Activated CD4-positive, alpha-beta T cell treated with anti-CD3 and anti-CD28 coated beads, Interleukin-10, Interleukin-2, amounts not matched to agents 100 ng/mL and 50 ng/mL, durations not matched to agents 16 hours and 8 hours (primary cell): ENCODE measurements around the gene PPFIA2.

Source experiments
- DNase-seq: peaks from one replicate; pipeline ENCODE4 v3.0.0-alpha.2; 2020

The PPFIA2 gene

DNA sequence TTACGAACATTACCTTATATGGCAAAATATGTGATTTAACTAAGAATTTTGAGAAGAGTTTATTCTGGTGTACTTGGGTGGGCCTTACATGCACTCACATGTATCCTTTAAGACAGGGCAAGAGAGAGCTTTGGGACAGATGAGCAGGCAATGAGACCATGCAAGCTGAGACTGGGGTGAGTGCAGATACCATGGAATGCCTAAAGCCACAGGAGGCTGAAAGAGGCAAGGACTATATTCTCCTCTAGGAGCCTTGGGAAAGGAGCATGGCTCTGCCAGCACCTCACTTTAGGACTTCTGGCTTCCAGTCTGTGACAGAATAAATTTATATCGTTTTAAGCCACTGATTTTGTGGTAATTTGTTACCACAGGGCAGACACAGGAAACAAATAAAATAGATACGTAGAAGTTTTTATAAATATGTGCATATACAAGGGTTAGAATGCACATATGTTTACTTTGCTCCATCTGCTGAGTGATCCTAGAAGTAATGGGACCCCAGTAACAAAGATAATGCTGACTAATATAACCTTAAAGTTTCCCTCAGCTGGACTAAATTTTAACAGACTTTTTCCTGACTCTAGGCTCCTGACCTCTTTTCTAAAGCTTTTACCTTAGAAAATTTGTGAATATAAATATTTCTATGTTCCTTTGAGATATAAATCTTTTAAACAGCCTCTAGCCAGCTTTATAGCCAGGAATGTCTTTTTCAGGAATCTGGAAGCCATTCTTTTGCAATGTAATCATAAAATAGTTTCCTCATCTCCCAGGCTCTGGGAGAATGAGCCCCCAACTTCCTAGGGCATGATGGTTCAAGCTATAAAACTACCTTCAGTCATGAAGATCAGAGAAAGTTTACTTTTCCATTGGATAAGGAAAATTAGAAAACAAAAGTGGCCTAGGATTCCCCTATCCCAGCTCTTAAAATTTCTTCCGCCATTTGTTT lies 216.8 kb downstream of the PPFIA2 start:
- DNase-seq = no peak

- no peak for DNase-seq
Measured at GRCh38 chr12:81541121-81541520, 218.0 kb downstream of the PPFIA2 start.

DNA sequence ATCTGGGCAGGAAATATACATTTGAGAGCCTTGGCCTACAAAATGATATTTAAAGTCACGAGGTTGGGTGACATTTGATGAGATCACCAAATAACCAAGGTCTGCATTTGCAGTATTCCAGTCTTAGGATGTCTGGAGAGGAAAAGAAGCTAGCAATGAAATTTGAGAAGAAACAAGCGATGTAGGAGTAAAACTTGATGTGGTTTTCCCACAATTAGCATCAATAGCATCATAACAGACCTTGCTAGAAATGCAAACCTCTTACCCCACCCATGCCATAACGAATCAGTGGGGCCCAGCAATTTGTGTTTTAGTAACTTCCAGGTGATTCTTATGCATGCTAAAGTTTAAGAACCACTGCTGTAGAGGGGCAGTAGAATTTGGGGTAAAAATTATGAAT lies 219.9 kb downstream of the PPFIA2 start:
- DNase-seq = no peak

- DNase-seq = no peak
Measured at GRCh38 chr12:81533054-81533453, 226.1 kb downstream of the PPFIA2 start.

GRCh38 chr12:81530352-81530751 lies 228.8 kb downstream of the PPFIA2 start:
- DNase-seq = no peak

- DNase-seq = no peak
Measured at GRCh38 chr12:81520064-81520945, 238.8 kb downstream of the PPFIA2 start.

DNA sequence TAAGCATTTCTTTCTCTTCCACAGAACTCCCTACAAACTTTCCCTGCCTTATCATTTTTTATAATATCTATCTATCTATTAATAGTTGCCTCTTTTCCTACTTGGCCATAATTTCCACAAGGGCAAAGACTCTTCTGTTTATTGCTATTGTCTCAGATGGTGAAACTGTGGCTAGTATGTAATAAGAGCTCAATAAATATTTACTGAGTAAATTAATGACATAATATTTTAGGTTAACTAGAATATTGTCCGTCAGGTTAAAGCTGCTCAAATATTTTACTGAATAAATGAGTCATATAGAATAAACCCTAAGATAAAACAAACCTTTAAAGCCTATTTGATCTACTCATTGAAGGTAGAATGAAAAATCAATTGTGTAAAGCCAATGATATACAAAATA lies 240.5 kb downstream of the PPFIA2 start:
- DNase-seq = no peak

DNA sequence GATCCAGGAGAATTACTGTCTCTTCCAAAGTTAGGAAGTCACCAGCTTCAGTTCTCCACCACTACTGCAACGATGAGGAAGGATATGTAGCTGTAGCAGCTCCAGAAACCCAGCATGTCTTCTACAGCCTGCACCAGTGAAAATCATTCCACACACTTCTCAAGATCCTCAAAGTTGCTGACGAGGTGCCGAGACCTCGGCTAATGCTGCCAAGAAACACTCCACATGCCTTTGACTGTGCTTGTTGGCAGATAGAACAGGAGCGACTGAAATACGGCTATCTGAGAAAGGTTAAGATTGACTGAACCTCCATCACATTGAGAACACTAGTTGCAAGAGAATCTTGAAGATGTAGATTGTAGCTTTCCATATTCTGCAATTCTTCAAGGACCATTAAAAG lies 241.9 kb downstream of the PPFIA2 start:
- DNase-seq = no peak

- DNase-seq = no peak
Measured at GRCh38 chr12:81502912-81503695, 256.0 kb downstream of the PPFIA2 start.

DNA sequence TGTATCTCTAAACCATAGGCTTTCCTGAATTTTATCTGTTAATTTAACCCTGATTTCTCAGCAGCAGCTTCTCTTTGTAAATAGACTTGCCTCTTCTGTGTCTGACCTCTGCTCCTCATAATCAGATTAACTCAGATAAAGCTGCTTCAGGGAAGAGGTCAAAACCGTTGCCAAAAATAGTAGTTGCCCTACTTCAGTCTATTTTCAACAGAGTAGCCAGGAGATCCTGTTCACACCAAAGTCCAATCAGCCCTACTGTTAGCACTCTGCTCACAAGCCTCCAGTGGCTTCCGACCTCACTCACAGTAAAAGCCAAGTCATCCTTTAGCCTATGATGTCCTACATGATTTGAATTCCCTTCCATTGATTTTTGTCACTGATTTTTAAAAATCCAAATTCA lies 258.4 kb downstream of the PPFIA2 start:
- DNase-seq = no peak

DNA sequence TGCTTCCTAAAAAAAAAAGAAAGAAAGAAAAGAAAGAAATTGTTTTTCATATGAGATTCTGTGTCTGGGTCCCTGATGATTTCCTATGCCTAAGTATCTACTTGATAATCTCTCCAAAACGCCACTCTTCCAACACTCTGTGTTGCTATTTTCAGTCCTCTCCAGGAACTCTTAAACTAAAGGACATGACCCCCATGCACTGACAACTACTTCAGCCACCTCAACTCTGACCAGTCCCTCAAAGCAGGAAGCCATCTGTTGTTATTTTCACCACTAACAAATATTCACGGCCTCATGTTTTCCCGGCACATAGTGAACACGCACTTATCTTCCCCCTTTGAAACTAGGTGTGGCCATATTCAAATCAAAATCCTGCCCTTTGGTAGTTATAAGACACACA lies 259.3 kb downstream of the PPFIA2 start:
- no peak for DNase-seq

DNA sequence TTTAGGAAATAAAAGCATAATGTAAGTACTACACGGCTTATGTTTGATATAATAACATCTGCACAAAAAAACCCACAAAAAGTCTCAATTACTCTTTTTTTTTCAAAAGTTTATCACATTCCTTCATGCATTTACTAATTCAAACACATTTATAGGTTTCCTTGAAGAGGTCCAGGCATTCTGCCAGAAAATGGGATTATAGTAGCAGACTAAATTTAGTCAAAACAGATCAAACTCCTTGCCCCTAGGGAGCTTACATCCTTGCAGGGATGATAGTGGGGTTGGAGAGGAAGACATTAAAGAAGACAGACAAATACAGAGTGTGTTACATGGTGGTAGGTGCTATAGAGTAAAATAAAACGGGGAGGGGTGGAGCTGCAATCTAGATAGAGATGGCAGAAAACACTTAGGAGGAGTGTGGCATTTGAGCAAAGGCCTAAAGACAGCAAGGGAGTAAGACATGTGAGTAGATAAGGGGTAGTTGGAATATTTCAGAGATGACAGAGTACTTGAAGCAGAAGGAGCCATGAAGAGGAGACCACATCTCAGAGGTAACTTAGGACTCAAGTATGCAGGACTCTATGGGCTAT lies 266.9 kb downstream of the PPFIA2 start:
- DNase-seq = no peak

GRCh38 chr12:81472934-81473333 lies 286.2 kb downstream of the PPFIA2 start:
- DNase-seq = no peak

DNA sequence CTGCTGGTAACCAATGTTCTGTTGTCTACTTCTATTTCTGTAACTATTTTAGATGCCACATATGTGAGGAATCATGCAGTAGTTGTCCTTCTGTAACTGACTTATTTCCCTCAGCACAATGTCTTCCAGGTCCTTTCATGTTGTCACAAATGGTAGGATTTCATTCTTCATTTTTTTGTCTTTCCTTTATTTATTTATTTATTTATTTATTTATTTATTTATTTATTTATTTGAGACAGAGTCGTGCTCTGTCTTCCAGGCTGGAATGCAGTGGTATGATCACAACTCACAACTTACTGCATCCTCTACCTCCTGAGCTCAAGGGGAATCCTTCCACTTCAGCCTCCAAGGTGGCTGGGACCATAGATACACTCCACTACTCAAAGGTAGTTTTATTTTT lies 288.2 kb downstream of the PPFIA2 start:
- DNase-seq = no peak

GRCh38 chr12:81468206-81468605 lies 290.9 kb downstream of the PPFIA2 start:
- no peak for DNase-seq

DNA sequence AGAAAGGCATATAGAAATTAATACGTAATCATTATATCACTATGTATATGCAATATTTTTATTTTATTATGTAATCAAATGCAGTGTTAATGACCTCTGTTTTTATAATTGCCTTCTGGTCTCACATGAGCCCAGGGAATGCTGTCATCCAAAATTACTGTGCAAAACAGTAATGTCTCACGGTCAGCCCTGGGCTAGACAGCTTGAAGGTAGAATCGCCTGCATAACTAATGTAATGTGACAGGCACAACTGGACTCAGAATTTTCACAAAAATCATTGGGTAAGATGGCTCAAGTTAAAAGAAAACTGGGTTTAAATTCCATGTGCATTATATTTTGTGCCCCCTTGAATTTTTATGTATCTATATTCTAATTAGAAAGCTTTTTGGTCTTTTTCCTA lies 293.3 kb downstream of the PPFIA2 start:
- no peak for DNase-seq

DNA sequence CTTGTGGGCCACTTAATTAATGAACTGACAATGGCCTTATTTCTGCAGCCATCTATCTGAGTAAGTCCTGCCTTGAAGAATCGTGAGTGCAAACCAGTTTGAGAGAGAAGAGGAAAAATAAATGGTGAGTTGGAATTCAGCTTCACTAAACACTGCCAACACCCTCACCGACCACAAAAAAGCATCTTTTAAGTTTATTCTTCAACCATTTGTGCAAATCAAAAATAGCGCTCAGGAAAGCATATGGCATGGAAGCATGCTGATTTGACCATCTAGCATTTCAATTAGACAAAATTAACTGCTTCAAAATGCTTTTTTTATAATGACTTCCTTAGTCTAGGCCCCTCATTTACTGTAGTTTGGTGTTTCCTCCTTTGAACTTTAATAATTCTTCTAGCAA lies 294.0 kb downstream of the PPFIA2 start:
- no peak for DNase-seq

DNA sequence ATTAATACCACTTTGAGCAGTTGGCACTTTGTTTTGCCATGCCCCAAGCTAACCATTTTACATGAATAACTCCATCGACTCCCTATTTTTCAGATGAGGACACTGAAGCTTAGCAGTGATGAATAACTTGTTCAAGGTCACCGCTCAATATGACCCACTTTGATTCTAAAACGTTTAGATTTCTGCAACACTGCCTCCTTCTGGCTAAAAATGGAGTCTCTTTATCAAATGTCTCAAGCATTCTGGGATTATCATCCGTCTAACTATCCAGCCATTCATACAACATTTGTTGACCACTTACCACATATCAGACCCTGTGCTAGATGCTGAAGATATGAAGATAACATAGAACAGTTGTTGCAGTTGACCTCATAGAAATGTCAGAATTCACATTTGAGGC lies 298.0 kb downstream of the PPFIA2 start:
- DNase-seq = no peak

DNA sequence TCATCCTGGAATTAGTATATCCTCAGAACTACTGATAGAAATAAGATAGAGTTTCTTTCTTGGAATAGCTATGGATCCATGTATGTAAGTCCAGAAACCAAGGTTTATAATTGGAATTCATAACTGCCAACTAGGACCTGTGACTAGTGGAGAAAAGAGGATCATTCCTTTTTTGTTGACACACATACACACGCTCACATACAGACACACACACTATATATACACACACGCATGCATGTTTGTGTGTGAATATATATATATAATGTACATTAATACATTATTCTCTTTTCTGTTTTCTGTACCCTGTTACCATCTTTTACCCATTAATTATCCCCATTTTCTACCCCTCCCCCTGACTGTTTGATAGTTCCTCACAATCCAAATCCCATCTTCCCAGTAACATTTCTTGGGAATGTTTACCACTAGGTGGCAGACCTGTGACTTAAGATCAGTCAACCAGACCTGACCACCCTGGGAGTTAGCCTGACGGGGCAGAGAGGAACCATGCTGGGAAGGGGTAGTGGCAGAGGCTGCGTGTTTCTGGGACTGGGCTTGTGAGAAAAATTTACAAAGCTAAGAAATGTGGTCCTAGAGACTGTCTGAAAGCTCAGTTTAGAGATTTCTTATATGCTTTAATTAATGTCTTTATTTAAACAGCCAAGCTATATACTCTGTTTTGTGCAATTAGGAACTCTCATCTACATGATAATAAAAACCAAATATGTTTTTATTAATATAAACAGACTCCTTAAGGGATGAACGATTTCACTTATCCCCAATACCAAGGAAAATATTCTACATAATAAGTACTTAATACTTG lies 308.0 kb downstream of the PPFIA2 start:
- DNase-seq = peak; percentile 14

DNA sequence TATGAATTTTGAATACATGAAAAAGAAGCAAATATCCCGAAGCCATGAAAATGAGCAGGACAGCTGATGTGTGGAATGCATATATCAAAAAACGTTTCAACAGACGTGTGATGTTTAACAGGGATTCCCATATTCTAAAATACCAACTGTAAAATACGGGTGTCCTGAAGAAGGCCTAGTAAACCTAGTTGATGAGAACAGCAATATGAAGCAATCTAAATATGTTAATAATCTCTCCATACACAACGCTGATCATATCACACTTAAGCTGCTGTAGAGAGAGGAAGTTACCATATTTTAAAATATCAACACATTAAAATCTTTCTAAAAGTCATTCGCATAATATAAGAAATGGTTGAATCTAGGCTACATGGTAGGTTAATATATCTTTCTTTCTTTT lies 317.5 kb downstream of the PPFIA2 start:
- DNase-seq = no peak

- DNase-seq = no peak
Measured at GRCh38 chr12:81440001-81440400, 319.1 kb downstream of the PPFIA2 start.

GRCh38 chr12:81439344-81439743 lies 319.8 kb downstream of the PPFIA2 start:
- DNase-seq = no peak
